HEK293 (cell line): ENCODE data around the gene ADCY3.

Source experiments
- CTCF ChIA-PET: fragments of 350-600 bp; formaldehyde crosslinking; extraction: SDS; loops from one replicate; lab custom pipeline; 2021; ENCODE audit warnings: antibody characterized with exemption; lab: Yijun Ruan, JAX
- POLR2A ChIA-PET: fragments of 300-600 bp; formaldehyde crosslinking; extraction: SDS; loops from one replicate; lab custom pipeline; 2020; ENCODE audit warnings: antibody characterized with exemption, inconsistent platforms; lab: Yijun Ruan, JAX
- H3K27ac ChIP-seq: fragments of 200-500 bp; sonication (Bioruptor generic); 2 replicates; pipeline ENCODE4 v1.5.1; 2014; ENCODE audit warnings: low read depth, low read length, control low read depth, inconsistent platforms; ENCODE audit errors: extremely low read depth
- H3K36me3 ChIP-seq, 2 experiments: fragments of 200-500 bp in 1 of 2; sonication (Bioruptor generic) in 1 of 2; 1 replicate in 1 of 2; 2 replicates in 1 of 2; pipeline ENCODE4 v1.5.1; 2014 to 2017; ENCODE audit warnings: inconsistent platforms in 2 of 2, low read length in 2 of 2; ENCODE audit not compliant: control insufficient read depth in 2 of 2, insufficient read depth in 1 of 2
- H3K4me1 ChIP-seq: fragments of 200-500 bp; sonication (Bioruptor generic); 2 replicates; pipeline ENCODE4 v1.5.1; 2014; ENCODE audit warnings: mild to moderate bottlenecking, low read length, inconsistent platforms; ENCODE audit not compliant: control insufficient read depth, insufficient read depth
- H3K4me3 ChIP-seq: 2 replicates; pipeline ENCODE4 v1.5.1; 2011; ENCODE audit warnings: low read depth, mild to moderate bottlenecking, control low read depth, low read length, moderate library complexity
- H3K9me3 ChIP-seq: fragments of 200-500 bp; sonication (Bioruptor generic); 2 replicates; pipeline ENCODE4 v1.5.1; 2014; ENCODE audit warnings: low read depth, low read length, inconsistent platforms; ENCODE audit not compliant: control insufficient read depth, insufficient read depth
- GLI4 ChIP-seq: fragments of 450-650 bp; formaldehyde crosslinking; IDR thresholded peaks from 2 replicates; pipeline ENCODE4 v1.5.1; 2016; ENCODE audit warnings: missing biosample characterization, missing genetic modification characterization
- GLIS1 ChIP-seq: fragments of 450-650 bp; formaldehyde crosslinking; IDR thresholded peaks from 2 replicates; pipeline ENCODE4 v1.5.1; 2016; ENCODE audit warnings: missing biosample characterization, missing genetic modification characterization
- HOXA7 ChIP-seq: sonication (generic); formaldehyde crosslinking; IDR thresholded peaks from 2 replicates; pipeline ENCODE4 v1.8.1; 2022; ENCODE audit warnings: missing genetic modification reagents, borderline replicate concordance
- KLF1 ChIP-seq: fragments of 450-650 bp; formaldehyde crosslinking; IDR thresholded peaks from 2 replicates; pipeline ENCODE4 v1.5.1; 2016; ENCODE audit warnings: missing biosample characterization, missing genetic modification characterization
- TRIM28 ChIP-seq: IDR thresholded peaks from 2 replicates; pipeline ENCODE4 v1.6.1; 2011; ENCODE audit warnings: low read length, control low read depth, borderline replicate concordance
- ZBTB17 ChIP-seq: fragments of 450-650 bp; formaldehyde crosslinking; IDR thresholded peaks from 2 replicates; pipeline ENCODE4 v1.5.1; 2016; ENCODE audit warnings: missing biosample characterization, missing genetic modification characterization
- ZBTB21 ChIP-seq: fragments of 450-650 bp; formaldehyde crosslinking; IDR thresholded peaks from 2 replicates; pipeline ENCODE4 v1.5.1; 2017; ENCODE audit warnings: missing biosample characterization, missing genetic modification characterization
- ZIC2 ChIP-seq: fragments of 450-650 bp; formaldehyde crosslinking; IDR thresholded peaks from 2 replicates; pipeline ENCODE4 v1.5.1; 2016; ENCODE audit warnings: missing biosample characterization, missing genetic modification characterization
- ZNF211 ChIP-seq: fragments of 450-650 bp; formaldehyde crosslinking; IDR thresholded peaks from 2 replicates; pipeline ENCODE4 v1.5.1; 2016; ENCODE audit warnings: low read depth, missing biosample characterization, missing genetic modification characterization
- ZNF223 ChIP-seq: fragments of 450-650 bp; formaldehyde crosslinking; IDR thresholded peaks from 2 replicates; pipeline ENCODE4 v1.5.1; 2016; ENCODE audit warnings: missing biosample characterization, missing genetic modification characterization
- ZNF24 ChIP-seq: fragments of 450-650 bp; formaldehyde crosslinking; IDR thresholded peaks from 2 replicates; pipeline ENCODE4 v1.5.1; 2016; ENCODE audit warnings: missing biosample characterization, missing genetic modification characterization
- ZNF324 ChIP-seq: fragments of 450-650 bp; formaldehyde crosslinking; IDR thresholded peaks from 2 replicates; pipeline ENCODE4 v1.5.1; 2016; ENCODE audit warnings: missing biosample characterization, missing genetic modification characterization
- ZNF354C ChIP-seq: fragments of 450-650 bp; formaldehyde crosslinking; IDR thresholded peaks from 2 replicates; pipeline ENCODE4 v1.5.1; 2016; ENCODE audit warnings: missing biosample characterization, missing genetic modification characterization, low read depth, borderline replicate concordance
- ZNF501 ChIP-seq: fragments of 450-650 bp; formaldehyde crosslinking; IDR thresholded peaks from 2 replicates; pipeline ENCODE4 v1.5.1; 2016; ENCODE audit warnings: missing biosample characterization, missing genetic modification characterization
- ZNF555 ChIP-seq: fragments of 450-650 bp; formaldehyde crosslinking; conservative IDR thresholded peaks from 2 replicates; pipeline ENCODE4 v1.5.1; 2017; ENCODE audit warnings: missing biosample characterization, mild to moderate bottlenecking, missing genetic modification characterization, inconsistent platforms
- ZNF600 ChIP-seq: fragments of 450-650 bp; formaldehyde crosslinking; IDR thresholded peaks from 2 replicates; pipeline ENCODE4 v1.5.1; 2016; ENCODE audit warnings: missing biosample characterization, missing genetic modification characterization
- ZNF701 ChIP-seq: fragments of 450-650 bp; formaldehyde crosslinking; IDR thresholded peaks from 2 replicates; pipeline ENCODE4 v1.5.1; 2016; ENCODE audit warnings: missing biosample characterization, missing genetic modification characterization
- ZNF791 ChIP-seq: fragments of 450-650 bp; formaldehyde crosslinking; IDR thresholded peaks from 2 replicates; pipeline ENCODE4 v1.5.1; 2016; ENCODE audit warnings: missing biosample characterization, missing genetic modification characterization
- TF ChIP-seq, protein P1 (sequence below): fragments of 450-650 bp; formaldehyde crosslinking; IDR thresholded peaks from 2 replicates; pipeline ENCODE4 v1.5.1; 2016; ENCODE audit warnings: missing biosample characterization, missing genetic modification characterization
- TF ChIP-seq, protein P2 (sequence below): fragments of 450-650 bp; formaldehyde crosslinking; IDR thresholded peaks from 2 replicates; pipeline ENCODE4 v1.5.1; 2016; ENCODE audit warnings: missing biosample characterization, missing genetic modification characterization
- TF ChIP-seq, protein P3 (sequence below): fragments of 450-650 bp; formaldehyde crosslinking; IDR thresholded peaks from 2 replicates; pipeline ENCODE4 v1.5.1; 2016; ENCODE audit warnings: missing biosample characterization, missing genetic modification characterization
- TF ChIP-seq, protein P4 (sequence below): fragments of 450-650 bp; IDR thresholded peaks from 2 replicates; pipeline ENCODE4 v1.5.1; 2018; ENCODE audit warnings: missing biosample characterization, missing genetic modification characterization
- TF ChIP-seq, protein P5 (sequence below): fragments of 450-650 bp; formaldehyde crosslinking; IDR thresholded peaks from 2 replicates; pipeline ENCODE4 v1.5.1; 2016; ENCODE audit warnings: missing biosample characterization, missing genetic modification characterization

ADCY3 gene

DNA sequence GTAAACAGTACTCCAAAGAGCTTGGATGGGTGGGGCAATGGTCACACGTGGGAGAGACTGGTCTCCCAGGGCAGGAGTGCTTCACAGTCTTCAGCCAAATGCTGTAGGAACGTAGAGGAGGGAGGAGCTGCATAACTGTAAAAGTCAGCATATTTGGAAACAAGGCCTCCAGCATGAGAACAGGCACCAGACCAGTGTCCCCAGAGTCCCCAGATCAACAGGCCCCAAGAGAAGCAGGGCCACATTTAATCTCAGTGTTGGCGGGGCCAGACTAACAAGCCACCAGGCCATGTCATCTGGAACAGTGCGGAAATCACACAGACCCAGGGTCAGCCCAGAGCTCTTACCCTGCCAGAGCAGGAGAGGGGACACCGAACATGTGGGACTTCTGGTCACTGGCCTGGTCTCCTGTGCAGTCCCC, 63.2 kb downstream of the ADCY3 start (continued):
- TF ChIP-seq, protein P1, sequence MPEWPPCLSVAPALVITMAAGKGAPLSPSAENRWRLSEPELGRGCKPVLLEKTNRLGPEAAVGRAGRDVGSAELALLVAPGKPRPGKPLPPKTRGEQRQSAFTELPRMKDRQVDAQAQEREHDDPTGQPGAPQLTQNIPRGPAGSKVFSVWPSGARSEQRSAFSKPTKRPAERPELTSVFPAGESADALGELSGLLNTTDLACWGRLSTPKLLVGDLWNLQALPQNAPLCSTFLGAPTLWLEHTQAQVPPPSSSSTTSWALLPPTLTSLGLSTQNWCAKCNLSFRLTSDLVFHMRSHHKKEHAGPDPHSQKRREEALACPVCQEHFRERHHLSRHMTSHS (tag by site-specific recombination): no peak
- TF ChIP-seq GLI4 (tag by site-specific recombination) (no peak), ZNF701 (tag by site-specific recombination) (no peak), ZNF501 (no peak), ZNF354C (tag by site-specific recombination) (no peak), ZNF223 (tag by site-specific recombination) (no peak), ZNF24 (tag by site-specific recombination) (no peak), ZNF791 (tag by site-specific recombination) (no peak), ZNF211 (tag by site-specific recombination) (no peak), ZBTB21 (tag by site-specific recombination) (no peak)
- TF ChIP-seq, protein P2, sequence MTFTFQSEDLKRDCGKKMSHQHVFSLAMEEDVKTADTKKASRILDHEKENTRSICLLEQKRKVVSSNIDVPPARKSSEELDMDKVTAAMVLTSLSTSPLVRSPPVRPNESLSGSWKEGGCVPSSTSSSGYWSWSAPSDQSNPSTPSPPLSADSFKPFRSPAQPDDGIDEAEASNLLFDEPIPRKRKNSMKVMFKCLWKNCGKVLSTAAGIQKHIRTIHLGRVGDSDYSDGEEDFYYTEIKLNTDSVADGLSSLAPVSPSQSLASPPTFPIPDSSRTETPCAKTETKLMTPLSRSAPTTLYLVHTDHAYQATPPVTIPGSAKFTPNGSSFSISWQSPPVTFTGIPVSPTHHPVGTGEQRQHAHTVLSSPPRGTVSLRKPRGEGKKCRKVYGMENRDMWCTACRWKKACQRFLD (tag by site-specific recombination): no peak
- TF ChIP-seq, protein P3, sequence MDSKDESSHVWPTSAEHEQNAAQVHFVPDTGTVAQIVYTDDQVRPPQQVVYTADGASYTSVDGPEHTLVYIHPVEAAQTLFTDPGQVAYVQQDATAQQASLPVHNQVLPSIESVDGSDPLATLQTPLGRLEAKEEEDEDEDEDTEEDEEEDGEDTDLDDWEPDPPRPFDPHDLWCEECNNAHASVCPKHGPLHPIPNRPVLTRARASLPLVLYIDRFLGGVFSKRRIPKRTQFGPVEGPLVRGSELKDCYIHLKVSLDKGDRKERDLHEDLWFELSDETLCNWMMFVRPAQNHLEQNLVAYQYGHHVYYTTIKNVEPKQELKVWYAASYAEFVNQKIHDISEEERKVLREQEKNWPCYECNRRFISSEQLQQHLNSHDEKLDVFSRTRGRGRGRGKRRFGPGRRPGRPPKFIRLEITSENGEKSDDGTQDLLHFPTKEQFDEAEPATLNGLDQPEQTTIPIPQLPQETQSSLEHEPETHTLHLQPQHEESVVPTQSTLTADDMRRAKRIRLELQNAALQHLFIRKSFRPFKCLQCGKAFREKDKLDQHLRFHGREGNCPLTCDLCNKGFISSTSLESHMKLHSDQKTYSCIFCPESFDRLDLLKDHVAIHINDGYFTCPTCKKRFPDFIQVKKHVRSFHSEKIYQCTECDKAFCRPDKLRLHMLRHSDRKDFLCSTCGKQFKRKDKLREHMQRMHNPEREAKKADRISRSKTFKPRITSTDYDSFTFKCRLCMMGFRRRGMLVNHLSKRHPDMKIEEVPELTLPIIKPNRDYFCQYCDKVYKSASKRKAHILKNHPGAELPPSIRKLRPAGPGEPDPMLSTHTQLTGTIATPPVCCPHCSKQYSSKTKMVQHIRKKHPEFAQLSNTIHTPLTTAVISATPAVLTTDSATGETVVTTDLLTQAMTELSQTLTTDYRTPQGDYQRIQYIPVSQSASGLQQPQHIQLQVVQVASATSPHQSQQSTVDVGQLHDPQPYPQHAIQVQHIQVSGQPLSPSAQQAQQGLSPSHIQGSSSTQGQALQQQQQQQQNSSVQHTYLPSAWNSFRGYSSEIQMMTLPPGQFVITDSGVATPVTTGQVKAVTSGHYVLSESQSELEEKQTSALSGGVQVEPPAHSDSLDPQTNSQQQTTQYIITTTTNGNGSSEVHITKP (tag by site-specific recombination): no peak

DNA sequence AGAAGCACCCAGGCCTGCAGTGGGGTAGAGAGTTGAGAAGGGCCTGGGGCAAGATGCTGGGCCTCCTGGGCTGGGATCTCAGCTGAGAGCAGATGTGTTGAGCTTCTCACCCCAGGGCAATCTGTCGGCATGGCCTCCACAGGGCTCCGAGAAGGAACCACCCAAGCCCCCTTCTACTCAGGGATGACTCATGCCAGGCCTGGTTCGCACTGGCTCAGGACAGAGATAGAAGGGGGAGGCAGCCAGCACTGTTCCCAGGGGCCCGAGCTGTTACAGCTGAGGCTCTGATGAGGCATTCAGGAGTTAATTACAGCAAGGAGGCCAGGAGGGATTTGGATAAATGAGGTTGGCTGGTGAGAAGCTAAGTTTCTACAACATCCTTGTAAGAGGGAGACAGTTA, 64.3 kb downstream of the ADCY3 start:
- peak; percentile 31; the same call in 1 of the 2 replicates for TF ChIP-seq GLIS1 (tag by site-specific recombination)
- TF ChIP-seq, protein P2 (tag by site-specific recombination): no peak
- TF ChIP-seq ZNF24 (tag by site-specific recombination): no peak
- peak; percentile 31 for TF ChIP-seq ZBTB17 (tag by site-specific recombination)
- TF ChIP-seq, protein P4, sequence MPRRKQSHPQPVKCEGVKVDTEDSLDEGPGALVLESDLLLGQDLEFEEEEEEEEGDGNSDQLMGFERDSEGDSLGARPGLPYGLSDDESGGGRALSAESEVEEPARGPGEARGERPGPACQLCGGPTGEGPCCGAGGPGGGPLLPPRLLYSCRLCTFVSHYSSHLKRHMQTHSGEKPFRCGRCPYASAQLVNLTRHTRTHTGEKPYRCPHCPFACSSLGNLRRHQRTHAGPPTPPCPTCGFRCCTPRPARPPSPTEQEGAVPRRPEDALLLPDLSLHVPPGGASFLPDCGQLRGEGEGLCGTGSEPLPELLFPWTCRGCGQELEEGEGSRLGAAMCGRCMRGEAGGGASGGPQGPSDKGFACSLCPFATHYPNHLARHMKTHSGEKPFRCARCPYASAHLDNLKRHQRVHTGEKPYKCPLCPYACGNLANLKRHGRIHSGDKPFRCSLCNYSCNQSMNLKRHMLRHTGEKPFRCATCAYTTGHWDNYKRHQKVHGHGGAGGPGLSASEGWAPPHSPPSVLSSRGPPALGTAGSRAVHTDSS (tag by site-specific recombination): no peak
- peak; percentile 51; the same call in 1 of the 2 replicates for TF ChIP-seq ZNF600 (tag by site-specific recombination)
- TF ChIP-seq ZNF324: no peak
- peak; percentile 74 for TF ChIP-seq ZIC2 (tag by site-specific recombination)
- 0 out of 2 replicates have a peak, but pooled peaks have one; percentile 27 for TF ChIP-seq TRIM28
- TF ChIP-seq HOXA7: no peak
- TF ChIP-seq KLF1 (tag by site-specific recombination): no peak
- TF ChIP-seq, protein P5, sequence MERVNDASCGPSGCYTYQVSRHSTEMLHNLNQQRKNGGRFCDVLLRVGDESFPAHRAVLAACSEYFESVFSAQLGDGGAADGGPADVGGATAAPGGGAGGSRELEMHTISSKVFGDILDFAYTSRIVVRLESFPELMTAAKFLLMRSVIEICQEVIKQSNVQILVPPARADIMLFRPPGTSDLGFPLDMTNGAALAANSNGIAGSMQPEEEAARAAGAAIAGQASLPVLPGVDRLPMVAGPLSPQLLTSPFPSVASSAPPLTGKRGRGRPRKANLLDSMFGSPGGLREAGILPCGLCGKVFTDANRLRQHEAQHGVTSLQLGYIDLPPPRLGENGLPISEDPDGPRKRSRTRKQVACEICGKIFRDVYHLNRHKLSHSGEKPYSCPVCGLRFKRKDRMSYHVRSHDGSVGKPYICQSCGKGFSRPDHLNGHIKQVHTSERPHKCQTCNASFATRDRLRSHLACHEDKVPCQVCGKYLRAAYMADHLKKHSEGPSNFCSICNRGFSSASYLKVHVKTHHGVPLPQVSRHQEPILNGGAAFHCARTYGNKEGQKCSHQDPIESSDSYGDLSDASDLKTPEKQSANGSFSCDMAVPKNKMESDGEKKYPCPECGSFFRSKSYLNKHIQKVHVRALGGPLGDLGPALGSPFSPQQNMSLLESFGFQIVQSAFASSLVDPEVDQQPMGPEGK: peak; percentile 42; the same call in 1 of the 2 replicates
- no peak for TF ChIP-seq ZNF555
- no peaks in the 10 kb centered on the region; the same call in 1 of the 2 replicates for H3K4me1 ChIP-seq
- no peak overlapping the region for H3K27ac ChIP-seq
- H3K36me3 ChIP-seq: peaks cover 0 to 34% of the 10 kb centered on the region in 2 experiments; a peak in 1 of 3 replicates
- no peak overlapping the region for H3K4me3 ChIP-seq
- H3K9me3 ChIP-seq: no peaks in the 10 kb centered on the region
- POLR2A ChIA-PET: no interaction called here
- CTCF ChIA-PET: interaction anchor here (1.9 kb wide), 1 partner anchor 28 kb away, joined by 7 read pairs; no protein-coding TSS in a partner anchor
